ENCODE data around the gene ARHGAP4.

The ARHGAP4 gene

DNA sequence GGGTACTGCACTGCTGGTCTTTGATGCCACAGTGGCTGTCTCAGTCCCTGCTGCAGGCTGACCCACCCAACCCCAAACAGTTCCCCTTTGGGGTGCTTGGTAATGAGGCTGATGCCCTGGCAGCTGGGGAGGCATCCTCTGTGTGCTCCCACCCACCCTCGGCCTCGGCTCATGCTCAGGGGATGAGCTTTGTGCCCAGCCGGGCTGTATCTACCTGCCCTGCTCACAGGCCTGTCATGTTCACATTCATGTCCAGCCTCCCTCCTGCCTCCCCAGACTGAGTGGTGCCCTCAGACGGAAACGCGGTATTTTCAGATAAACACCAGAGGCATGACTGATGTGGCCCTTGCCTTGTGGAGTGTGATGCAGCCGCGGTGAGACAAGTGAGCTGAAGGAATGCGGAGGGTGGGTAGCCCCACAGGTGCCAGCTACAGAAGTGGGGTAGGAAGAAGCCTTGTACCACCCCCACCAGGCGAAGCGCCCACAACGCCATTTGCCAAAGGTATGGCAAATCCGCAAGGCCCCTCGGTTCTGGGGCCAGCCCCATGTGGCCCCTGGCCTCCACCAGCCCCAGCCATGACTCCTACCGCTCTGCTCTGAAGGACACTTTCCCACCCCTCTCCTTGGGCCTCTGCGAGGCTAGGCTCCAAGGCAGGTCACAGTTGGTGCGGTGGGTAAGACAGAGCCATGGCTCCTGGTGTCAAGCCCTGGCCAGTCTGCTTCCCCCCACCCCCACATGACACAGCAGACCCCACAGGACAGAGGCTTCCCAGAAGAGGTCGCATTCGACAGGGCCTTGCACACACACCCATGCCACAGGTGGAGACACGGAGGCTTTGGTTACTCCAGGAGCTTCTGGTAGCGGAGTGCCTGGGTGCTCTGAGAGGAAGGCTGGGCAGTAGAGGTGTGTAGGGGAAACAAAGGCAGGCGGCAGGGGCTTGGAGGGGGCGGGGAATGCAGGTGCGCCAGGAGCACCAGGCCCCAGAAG, 20.2 kb upstream of the ARHGAP4 start:
- DNase-seq (ENCODE audit: low read depth in 2 of 2) = no peak

DNA sequence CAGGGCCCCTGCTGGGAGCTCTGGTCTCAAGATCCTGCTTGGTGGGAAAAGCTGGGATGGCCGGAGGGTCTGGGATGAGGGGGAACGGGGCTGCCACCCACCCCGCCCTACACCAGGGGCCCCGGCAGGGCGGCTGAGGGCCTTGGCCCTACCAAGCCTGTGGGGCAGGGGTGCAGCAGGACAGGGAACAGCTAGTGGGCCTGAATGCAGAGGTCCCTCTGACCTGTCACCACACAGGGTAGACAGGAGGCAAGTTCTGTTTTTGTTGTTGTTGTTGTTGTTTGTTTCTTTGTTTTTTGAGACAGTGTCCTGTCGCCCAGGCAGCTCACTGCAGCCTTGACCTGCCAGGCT, 18.7 kb upstream of the ARHGAP4 start:
- no peak for DNase-seq (ENCODE audit: low read depth in 2 of 2)

DNA sequence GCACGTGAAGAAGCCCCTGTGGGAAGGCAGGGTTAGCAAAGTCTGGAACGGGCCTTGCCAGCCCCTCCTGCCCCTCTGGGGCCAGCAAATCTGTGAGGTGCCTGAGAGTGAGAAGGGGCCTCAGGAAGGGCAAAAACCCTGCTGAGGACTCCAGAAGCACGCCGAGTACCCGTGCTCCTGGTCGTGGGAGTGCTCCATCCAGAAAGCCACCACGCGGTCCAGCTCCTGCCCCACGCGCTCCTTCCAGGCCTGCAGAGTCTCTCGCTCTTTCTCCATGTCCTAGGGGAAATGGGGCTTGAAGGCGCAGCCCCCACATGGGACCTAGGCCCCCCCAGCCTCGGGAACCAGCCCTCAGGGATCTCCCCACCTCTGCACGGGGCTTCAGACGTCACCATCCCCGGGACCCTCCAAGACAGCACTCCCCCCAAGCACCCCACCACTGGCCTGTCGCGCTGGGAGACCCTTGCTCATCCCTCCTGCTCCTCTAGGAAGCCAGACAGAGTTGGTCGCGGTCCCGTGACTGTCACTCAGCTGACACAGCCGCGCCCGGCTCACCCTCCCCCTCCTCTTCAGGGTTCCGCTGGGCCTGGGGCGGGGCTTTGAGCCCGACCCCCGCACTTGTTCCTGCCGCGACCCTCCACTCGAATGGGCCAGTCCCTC, 18.2 kb upstream of the ARHGAP4 start, which contains the start of gene RENBP:
TSS of gene RENBP (minus strand) at position 504 of the 660 bp plus-strand sequence. CDS start at position 471, 33 bp downstream.
- DNase-seq (ENCODE audit: low read depth in 2 of 2) = no peak

DNA sequence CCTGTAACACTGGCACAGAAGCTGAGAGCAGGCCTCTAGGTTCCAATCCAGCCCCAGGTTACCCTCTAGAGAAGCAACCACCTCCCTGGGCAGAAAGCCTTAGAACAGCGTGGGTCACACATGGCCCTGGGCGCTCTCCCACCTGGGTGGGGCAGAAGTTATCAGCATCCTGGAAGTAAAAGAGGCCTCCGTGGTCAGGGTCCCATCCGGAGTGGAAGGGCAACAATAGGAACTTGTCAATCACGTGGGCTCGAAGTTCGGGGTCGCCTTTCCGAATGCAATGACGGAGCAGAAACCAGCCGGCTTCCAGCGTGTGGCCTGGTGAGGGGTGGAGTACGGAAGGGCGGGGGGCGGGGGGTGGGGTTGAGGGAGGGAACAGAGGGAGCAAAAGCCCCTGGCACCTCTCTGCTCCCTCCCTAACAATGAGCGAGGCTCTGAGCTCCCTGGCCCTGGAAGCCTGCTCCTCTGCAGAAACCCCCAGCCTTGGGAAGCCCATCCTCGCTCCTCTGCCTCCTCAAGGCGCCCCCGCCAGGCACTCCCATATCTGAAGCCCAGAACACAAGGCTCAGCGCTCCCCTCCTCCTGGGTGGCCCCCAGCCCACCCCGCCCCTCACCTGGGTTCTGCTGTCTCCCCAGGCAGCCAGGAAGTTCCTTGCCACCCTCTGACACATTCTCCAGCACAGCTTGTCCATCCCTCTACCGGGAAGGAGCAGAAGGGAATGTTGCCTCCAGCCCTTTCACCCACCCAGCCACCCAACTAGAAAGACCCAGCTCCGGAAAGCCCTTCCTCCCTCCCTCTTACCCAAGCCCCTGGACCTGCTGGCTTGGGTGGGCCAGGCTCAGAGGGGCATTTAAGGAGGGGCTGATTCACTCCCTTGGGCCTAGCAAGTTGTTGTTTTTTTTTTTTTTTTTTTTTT, 15.5 kb upstream of the ARHGAP4 start:
- no peak for DNase-seq (ENCODE audit: low read depth in 2 of 2)

DNA sequence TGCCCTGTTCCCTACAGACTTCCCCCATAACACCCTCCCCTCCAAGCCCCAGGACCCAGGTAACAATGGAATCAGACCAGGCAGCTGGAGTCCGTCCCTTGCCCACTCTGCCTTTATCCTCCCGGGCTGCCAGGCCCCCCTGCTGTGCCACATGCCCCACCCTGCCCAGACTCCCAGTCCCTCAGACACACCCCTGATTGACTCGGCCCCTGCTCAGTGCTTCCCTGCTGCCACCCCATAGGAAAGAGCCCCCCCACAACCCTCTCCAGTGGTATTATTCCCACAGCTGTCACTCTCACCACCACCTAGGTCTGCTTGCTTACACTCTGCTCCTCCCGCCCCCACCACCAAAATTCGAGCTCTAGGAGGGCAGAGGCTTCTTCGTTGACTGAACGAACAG, 13.5 kb upstream of the ARHGAP4 start:
- no peak for DNase-seq (ENCODE audit: low read depth in 2 of 2)

DNA sequence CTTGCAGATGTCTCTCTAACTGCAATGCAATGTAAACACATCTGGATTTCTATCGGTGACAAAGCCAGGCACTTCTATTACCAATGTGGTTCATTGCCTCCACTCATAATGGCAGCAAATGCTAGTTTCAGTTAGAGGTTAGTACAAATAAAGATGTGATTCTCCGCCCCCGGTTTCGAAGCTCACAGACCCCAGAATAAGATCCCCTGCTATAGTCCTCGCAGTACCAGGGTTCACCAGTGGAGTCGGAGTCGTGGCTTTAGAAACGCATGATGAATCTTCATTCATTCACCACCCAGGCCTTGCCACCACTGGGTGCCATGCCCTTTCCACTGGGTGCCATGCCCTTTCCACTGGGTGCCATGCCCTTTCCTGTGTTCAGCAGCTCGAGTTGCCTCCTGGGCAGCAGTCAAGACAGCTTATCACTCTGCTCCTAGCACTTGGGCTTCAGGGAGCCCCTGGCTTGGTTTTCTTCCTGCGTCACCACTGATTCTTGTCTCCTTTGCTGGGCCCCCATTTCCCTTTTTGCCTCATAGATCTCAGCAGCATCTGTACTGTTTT, 12.2 kb upstream of the ARHGAP4 start:
- DNase-seq (ENCODE audit: low read depth in 2 of 2) = no peak

DNA sequence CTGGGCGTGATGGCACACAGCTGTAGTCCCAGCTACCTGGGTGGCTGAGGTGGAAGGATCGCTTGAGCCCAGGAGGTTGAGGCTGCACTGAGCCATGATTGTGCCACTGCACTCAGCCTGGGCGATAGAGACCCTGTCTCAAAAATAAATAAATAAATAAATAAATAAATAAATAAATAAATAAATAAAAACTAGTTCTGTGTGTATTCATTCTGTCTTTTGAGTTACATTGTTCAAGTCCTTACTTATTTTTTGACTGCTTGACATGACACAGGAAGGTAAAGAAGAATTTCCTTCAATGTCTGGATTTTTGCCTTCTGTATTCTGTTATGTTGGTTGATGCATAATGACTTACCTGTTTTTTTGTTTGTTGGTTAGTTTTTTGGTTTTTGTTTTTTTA, 11.0 kb upstream of the ARHGAP4 start:
- no peak for DNase-seq (ENCODE audit: low read depth in 2 of 2)

- no peak for DNase-seq (ENCODE audit: low read depth in 2 of 2)
Measured at GRCh38 chrX:153935326-153935851, 9.3 kb upstream of the ARHGAP4 start.

DNA sequence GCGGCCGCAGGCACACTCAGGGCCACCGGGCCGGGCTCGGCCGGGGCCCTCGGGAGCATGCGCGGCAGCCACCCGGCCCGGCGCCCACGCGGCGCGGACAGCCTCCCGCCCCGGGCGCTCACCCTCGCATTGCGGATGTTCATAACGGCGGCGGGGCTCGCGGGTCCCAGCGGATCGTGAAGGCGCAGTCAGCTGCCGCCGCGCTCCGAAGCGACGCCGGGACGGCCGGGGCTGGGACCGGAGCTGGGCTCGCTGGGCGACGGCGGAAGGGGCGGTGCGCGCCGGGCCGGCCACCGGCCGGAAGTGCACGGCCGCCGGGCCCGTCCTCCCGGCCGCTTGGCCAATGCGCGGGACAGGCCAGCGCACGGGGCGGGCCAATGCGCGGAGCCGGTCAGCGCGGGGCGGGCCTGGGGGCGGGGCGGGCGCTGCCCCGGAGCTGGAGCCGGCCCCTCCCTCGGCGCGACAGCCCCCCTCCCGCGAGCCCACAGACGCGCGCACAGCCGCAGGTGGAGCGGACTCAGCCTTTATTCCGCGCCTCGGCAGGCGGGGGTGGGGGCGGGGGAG, 8.8 kb upstream of the ARHGAP4 start, which contains the start of gene NAA10:
TSS of gene NAA10 (minus strand) at position 276 of the 564 bp plus-strand sequence. CDS start at position 143, 133 bp downstream.
- DNase-seq (ENCODE audit: low read depth in 2 of 2) = peak; percentile 38 to 57

GRCh38 chrX:153934148-153934761, 8.2 kb upstream of the ARHGAP4 start:
- DNase-seq (ENCODE audit: low read depth in 2 of 2) = no peak

- no peak for DNase-seq (ENCODE audit: low read depth in 2 of 2)
Measured at GRCh38 chrX:153933748-153934147, 7.7 kb upstream of the ARHGAP4 start.

GRCh38 chrX:153932220-153932915, 6.3 kb upstream of the ARHGAP4 start:
- no peak for DNase-seq (ENCODE audit: low read depth in 2 of 2)

GRCh38 chrX:153931748-153932147, 5.7 kb upstream of the ARHGAP4 start:
- no peak for DNase-seq (ENCODE audit: low read depth in 2 of 2)

DNA sequence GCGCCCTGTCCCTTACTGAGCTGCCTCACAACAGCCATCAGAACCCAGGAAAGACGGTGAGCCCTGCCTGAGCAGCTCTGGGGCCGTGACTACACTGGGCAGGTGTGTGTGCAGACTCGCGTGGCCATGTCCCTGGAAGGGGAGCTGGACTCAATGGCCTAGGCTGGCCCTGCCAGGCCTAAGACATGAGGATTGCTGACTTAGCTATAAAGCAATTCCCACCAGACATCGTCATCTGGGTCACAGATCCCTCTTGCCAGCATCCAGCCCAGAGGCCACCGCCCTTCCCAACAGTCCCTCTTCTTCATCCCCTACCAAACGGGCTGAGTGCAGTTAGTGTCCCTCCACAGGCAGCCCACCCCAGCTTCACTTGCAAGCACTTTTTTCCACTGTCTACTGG, 5.1 kb upstream of the ARHGAP4 start:
- no peak for DNase-seq (ENCODE audit: low read depth in 2 of 2)

- no peak for DNase-seq (ENCODE audit: low read depth in 2 of 2)
Measured at GRCh38 chrX:153930011-153930910, 4.2 kb upstream of the ARHGAP4 start.

- DNase-seq (ENCODE audit: low read depth in 2 of 2) = no peak
Measured at GRCh38 chrX:153929576-153929975, 3.5 kb upstream of the ARHGAP4 start.

GRCh38 chrX:153928846-153929245, 2.8 kb upstream of the ARHGAP4 start:
- DNase-seq (ENCODE audit: low read depth in 2 of 2) = no peak

DNA sequence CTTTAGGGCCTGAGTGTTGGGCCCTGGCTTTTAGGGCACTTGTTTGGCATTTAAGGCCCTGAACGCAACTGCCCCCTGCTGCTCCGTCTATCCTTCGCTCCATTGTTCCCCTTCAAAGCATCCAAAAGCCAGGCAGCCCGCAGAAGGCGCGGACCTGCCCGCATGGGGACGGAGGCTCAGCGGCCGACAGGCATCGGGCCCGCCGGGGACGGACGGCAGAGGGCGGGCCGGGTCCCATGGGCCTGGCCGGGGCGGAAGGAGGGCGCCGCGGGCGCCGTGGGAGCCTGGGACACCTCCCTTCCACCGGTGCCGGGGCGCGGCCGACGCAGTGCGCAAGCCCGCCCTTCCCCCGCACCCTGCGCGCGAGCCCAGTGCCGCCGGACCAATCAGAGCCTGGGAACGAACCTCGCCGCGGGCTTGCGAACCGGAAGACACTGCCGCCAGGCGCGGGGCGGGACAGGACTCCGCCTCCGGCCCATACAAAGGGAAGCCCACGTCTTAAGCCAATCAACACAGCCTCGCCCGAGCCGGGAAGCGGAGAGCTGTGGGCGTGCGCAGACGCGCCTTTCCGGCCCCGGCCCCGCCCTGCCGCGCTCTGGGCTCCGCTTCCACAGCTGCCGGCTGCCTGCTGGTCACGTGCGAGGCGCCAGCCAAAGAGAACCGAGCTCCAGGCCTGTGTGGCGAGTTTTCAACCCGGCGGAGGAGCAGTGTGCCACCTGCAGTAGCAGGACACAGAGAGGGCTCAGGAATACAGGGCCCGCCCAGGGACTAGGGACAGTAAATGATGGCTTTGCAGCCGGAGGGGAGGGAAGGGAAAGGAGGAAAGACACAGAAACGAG, 2.1 kb upstream of the ARHGAP4 start:
- DNase-seq (ENCODE audit: low read depth in 2 of 2) = peak; percentile 80 to 87
